Activated CD4-positive, CD25-positive, alpha-beta regulatory T cell (primary cell): ENCODE results near the gene SLC47A2.
"Not testable (repeated sequence)": the region's sequence is repeated elsewhere in the genome, so short reads cannot be mapped to it uniquely, and the experiment has no call there.

Experiments used
- DNase-seq, 4 experiments: peaks; one replicate each; lab custom pipeline; 2025; lab: John Stamatoyannopoulos, UW

SLC47A2 gene

DNA sequence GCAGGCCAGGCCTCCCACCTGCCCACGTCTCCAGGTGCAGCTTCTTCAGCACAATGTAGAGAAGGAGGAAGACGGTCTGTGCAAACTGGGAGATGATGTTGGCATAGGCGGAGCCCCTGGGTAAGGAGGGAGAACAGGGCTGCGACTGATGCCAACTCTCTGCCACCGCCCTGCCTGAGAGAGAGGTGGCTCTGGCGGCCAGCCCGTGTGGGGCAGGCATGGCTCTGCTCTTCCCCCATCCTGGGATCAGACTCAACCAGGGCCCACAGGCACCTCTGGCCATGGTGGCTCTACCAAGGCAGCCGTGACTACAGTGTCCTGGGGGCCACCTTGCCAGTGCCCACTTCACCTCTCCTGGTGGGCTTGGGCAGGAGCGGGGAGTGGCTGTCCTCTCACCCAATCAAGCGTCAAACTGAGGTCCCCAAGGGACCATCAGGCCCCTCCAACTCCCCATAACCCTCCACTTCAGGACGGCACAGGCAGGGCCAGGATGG lies 8.6 kb downstream of the SLC47A2 start:
- DNase-seq = no peak

GRCh38 chr17:19706791-19707727 lies 9.3 kb downstream of the SLC47A2 start:
- no peak for DNase-seq

- no peak for DNase-seq
Measured at GRCh38 chr17:19705771-19706770, 10.3 kb downstream of the SLC47A2 start.

DNA sequence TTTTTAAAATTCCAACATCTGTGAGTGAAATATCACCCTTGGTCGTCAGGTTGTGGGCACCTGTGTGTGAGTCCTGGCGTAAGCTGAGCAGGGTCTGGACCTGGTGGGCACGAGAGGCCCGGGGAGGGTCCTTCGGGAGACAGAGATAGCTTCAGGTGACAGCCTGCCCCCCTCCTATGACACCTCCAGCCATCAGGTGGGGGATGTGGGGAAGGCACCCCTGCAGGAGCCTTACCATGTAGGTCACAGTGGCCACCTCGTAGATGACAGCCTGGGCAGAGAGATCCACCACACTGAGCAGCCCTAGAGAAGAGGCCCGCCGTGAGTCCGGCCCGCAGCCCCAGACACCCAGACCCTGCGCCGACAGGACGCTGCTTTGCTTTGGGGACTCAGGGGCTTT lies 11.2 kb downstream of the SLC47A2 start:
- no peak for DNase-seq

- DNase-seq = no peak
Measured at GRCh38 chr17:19703828-19704613, 12.4 kb downstream of the SLC47A2 start.

DNA sequence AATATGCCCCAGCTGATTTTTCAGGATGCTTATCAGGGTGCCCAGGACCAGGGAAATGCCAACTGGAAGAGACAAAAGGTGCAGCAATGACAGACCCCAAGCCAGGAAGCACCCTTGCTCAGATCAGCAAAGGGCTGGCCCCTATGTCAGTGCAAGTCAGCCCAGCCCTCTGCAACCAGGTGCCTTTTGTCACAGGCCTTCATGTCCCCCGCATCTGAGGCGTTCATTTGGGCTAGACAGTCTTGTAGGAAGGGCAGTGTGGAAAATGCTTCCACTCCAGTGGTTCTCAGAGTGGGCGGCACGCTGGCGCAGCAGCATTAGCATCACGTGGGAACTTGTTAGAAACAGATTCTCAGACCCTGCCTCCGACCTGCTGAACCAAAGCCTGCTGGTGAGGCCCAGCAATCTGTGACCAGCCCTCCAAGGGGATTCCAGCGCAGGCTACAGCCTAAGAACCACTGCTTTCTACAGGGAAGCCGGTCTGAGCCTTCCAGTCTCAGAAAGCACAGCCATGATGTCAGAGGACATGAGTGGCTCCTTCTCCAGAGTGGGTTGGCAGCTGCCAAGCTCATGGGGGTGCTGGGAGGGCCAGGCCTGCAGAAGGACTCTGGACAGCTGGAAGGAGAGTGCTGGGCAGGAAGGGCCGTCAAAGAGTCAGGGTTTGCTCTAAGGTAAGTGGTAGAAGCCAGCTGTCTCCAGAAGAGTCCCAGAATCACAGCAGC lies 13.1 kb downstream of the SLC47A2 start:
- DNase-seq = no peak

GRCh38 chr17:19702217-19702641 lies 14.2 kb downstream of the SLC47A2 start:
- DNase-seq = no peak

DNA sequence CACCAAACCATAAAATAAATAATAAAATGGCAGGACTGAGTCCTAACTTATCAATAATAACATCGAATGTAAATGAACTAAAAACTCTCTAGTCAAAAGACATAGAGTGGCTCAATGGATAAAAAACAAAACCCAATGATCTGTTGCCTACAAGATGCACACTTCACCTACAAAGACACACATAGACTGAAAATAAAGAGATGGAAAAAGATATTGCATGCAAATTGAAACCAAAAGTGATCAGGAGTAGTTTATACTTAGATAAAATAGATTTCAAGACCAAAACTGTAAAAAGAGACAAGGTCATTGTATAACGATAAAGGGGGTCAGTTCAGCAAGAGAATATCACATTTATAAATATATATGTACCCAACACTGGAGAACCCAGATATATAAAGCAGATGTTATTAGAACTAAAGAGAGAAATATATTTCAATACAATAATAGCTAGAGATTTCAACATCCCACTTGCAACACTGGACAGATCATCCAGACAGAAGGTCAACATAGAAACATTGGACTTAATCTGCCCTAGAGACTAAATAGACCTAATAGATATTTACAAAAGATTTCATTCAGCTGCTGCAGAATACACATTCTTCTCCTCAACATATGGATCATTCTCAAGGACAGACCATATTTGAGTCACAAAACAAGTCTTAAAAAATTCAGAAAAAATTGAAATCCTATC lies 29.8 kb downstream of the SLC47A2 start:
- DNase-seq = no peak

GRCh38 chr17:19684909-19685580 lies 31.3 kb downstream of the SLC47A2 start:
- not testable (repeated sequence) for DNase-seq

DNA sequence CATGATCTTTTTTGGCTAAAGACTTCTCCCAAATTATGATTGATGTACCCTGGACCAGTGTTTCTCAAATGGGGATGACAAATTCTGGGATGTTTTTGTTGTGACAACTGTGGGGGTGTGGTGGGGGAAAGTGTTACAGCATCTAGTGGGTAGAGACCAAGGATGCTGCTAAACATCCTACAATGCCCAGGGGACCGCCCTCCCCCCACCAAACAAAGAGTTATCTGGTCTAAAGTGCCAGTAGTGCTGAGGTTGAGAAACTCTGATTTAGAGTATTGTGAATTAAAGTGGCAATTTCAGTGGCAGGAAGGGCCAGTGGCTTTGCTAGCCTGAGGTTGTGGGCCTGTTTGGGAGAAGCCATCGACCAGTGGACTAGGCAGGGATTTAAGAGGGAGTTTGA lies 33.3 kb downstream of the SLC47A2 start:
- DNase-seq = no peak

DNA sequence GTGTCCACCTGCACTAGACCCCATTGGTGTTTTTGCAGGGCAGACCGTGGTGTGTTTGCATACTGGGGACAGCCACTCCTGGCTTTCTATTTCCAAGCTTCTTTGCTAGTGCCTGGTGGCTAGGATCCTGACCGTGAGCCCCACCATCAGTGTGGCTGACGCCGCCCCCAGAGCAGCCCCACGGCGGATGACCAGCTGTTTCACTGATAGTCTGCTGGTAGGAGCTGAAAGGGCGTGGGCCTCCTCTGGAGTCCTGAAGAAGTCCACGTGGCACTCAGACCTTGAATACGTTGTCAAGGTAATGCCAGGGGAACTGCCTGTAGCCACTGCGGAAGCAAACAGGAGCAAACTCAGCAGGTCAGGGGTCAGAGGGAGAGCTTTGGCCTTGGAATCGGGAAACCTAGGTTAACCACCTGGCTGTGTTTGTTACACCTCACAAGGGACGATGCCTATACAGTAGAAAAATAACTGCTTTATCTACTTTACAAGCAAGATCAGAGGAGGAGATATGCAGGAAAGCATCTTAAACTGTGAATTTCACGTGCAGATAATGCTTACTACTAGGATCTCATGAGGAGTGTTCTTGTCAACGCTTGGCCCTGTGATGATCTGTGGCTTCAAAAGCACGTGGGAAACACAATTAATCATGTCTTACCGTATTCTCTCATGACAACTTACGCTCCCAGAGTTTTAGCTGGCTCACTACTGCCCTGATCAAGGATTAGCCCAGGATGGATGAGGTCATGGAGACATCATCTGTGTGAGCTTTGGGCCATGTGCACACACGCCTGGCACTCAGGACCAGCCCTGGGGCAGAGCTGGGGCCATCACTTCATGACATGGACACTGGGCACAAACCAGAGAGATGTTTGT lies 37.6 kb downstream of the SLC47A2 start:
- DNase-seq = no peak

DNA sequence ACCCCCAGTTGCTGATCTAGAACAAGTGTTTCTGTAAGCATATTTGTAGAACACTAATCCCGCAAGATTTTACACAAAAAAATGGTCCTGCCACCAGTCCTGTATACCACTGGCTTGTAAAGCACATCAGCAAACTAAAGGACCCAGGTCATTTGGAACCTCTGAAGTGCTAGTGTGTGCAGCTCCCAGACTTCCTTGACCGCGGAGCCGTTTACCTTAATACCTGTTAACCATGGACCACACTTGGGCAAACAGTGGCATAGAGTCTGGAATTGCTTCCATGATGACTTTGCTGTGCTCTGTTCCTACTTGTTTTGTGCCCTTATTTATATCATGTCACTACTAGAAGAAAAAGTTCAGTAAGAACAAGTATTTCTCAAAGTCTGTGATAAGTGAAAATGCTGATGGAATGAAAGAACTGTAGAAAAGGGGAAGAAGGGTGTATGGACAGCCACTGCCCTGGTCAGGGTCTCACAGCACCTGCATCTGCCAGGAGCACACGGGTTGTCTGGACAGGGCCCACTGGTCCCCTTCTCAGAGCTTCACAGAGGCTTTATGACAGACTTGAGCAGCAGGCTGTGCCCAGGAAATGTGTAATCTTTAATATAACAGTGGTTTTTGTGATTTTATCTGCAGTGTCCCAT lies 38.5 kb downstream of the SLC47A2 start:
- no peak for DNase-seq

- no peak for DNase-seq
Measured at GRCh38 chr17:19676896-19677295, 39.5 kb downstream of the SLC47A2 start.

GRCh38 chr17:19673623-19674022 lies 42.8 kb downstream of the SLC47A2 start:
- DNase-seq = no peak

- DNase-seq = no peak
Measured at GRCh38 chr17:19672009-19672750, 44.2 kb downstream of the SLC47A2 start.

DNA sequence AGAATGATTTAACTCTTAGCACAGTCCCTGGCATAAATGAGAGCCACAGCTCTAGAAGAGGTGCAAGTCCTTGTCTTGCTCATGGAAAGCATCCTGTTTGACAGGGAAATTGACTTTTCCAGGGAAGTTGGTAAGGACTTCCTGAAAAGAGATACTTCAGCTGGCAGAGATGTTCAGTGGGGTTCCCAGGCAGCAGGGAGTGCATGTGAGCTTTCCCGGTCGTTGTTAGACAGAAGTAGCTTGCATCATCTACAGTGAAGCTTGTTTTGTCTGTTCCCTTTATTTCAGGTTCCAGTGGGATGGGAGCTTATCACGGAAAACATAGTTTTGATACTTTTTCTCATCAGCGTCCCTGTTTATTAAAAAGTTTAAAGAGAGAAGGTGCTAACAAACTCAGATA lies 45.0 kb downstream of the SLC47A2 start:
- no peak for DNase-seq

GRCh38 chr17:19670908-19671307 lies 45.5 kb downstream of the SLC47A2 start:
- DNase-seq = no peak
